ENCODE data around the gene WDFY2. TPM values are rescaled to one million over a fixed set of nuclear protein-coding genes. Genes with fewer than 3 reads are reported as not detected.

Gene WDFY2
- total and polyA plus RNA-seq, 2 of the 13 experiments (the other 11 are each of a cell fraction or from before 2014, with no cell fraction given) = 22.6 to 27.0 TPM

DNA sequence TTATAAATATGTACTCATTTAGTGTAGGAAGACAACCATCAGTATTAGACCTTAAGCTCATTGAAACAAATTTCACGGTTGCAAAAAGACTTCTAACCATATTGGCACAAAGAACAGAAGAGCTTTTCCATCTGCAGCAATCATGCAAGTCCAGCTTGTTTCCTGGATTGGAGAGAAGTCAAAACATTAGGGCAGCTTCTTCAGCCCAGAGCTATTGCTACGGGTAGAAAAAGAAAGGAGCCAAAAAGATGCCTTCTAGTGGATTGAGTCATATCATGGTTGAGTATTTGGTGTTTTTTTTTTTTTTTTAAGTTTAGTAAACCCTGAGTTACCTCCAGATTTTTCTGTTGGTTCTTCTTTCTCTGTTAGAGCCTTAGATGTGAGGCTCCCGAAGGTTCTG, 99.8 kb downstream of the WDFY2 start (continued):
- no peak for TF ChIP-seq ZNF407 (CRISPR knock-in tag; IDR thresholded peaks at IDR 0.05; ENCODE audit: not compliant biosample characterization)
- no peak for TF ChIP-seq NFE2 (CRISPR knock-in tag; IDR thresholded peaks at IDR 0.05)
- no peak for TF ChIP-seq KDM2A (CRISPR knock-in tag; IDR thresholded peaks at IDR 0.05; ENCODE audit: borderline replicate concordance, low read depth)
- no peak for TF ChIP-seq HNRNPUL1 (IDR thresholded peaks at IDR 0.05; ENCODE audit: low read depth, low read length)
- TF ChIP-seq ZNF331 (CRISPR knock-in tag; IDR thresholded peaks at IDR 0.05) = no peak
- TF ChIP-seq ZNF124 (CRISPR knock-in tag; IDR thresholded peaks at IDR 0.05) = no peak
- TF ChIP-seq TEAD2 (CRISPR knock-in tag; IDR thresholded peaks at IDR 0.05) = no peak
- no peak for TF ChIP-seq TCF7L2 (IDR thresholded peaks at IDR 0.05; ENCODE audit: low read depth, low read length)
- no peak for TF ChIP-seq SMARCC2 (IDR thresholded peaks at IDR 0.05)
- TF ChIP-seq CENPX (CRISPR knock-in tag; IDR thresholded peaks at IDR 0.05) = no peak

All from HepG2 (cell line).